K562 (cell line): Measurements from ENCODE around the gene TIGIT. TPM values are rescaled to one million over a fixed set of nuclear protein-coding genes. Genes with fewer than 3 reads are reported as not detected.
"Not testable (repeated sequence)": the region's sequence is repeated elsewhere in the genome, so short reads cannot be mapped to it uniquely, and the experiment has no call there.

Experiments used
- ATAC-seq: fragments of 200-7000 bp; cut with Tn5 transposase; 3 replicates; pipeline ENCODE4 v1.9.1; 2020; ENCODE audit warnings: moderate library complexity
- BruUV-seq: library from RNA; stranded (reverse); fragments of 400-500 nt; replicated peaks from 2 replicates; lab custom pipeline; 2021; lab: Mats Ljungman, UMichigan
- CTCF ChIA-PET: fragments of 300-600 bp; formaldehyde crosslinking; extraction: SDS; loops from one replicate; lab custom pipeline; 2021; ENCODE audit warnings: low intra/inter-chr PET ratio; lab: Yijun Ruan, JAX
- POLR2A ChIA-PET: fragments of 300-600, 350-650 bp; sonication (Branson Sonifier 250); formaldehyde crosslinking; extraction: SDS; loops from one replicate; lab custom pipeline; 2021; ENCODE audit warnings: antibody characterized with exemption, inconsistent platforms; lab: Yijun Ruan, JAX
- DNase-seq, 4 experiments: peaks; one replicate each; pipeline versions ENCODE4 v3.0.0 to v3.0.0-alpha.2; 2011 to 2018; ENCODE audit warnings: low spot score in 3 of 4, mixed read lengths in 3 of 4; ENCODE audit errors: extremely low read depth in 1 of 4
- FAIRE-seq: peaks from 2 replicates; lab custom pipeline; 2011; peaks lifted over from hg19 to GRCh38; lab: Jason Lieb, UNC
- H2AFZ ChIP-seq: 2 replicates; pipeline ENCODE4 v1.6.0; 2011; ENCODE audit warnings: low read depth, low read length, control low read depth, inconsistent platforms
- H3K27ac ChIP-seq: fragments of 200-600 bp; 3 replicates; pipeline ENCODE4 v1.8.0; 2011; ENCODE audit warnings: low read depth, mild to moderate bottlenecking, control low read depth, inconsistent platforms, low read length, moderate library complexity, mixed read lengths; ENCODE audit errors: extremely low read depth
- H3K27me3 ChIP-seq, 2 experiments: fragments of 300-600 bp in 1 of 2; 2 replicates in 1 of 2; 3 replicates in 1 of 2; pipeline versions ENCODE4 v1.6.0 to v1.8.0; 2011; ENCODE audit warnings: inconsistent platforms in 2 of 2, low read length in 2 of 2, mild to moderate bottlenecking in 1 of 2, mixed read lengths in 1 of 2, moderate library complexity in 1 of 2; ENCODE audit not compliant: control insufficient read depth in 2 of 2, insufficient read depth in 2 of 2
- H3K36me3 ChIP-seq: fragments of 300-600 bp; 3 replicates; pipeline ENCODE4 v1.8.0; 2011; ENCODE audit warnings: mild to moderate bottlenecking, low read length, inconsistent platforms; ENCODE audit not compliant: control insufficient read depth, insufficient read depth
- H3K4me1 ChIP-seq, 2 experiments: fragments of 200-600 bp in 1 of 2; replicated peaks in 1 of 2; 2 replicates in 1 of 2; 3 replicates in 1 of 2; pipeline versions ENCODE4 v1.5.1 to v1.8.0; 2011; ENCODE audit warnings: inconsistent platforms in 2 of 2, low read length in 2 of 2, mild to moderate bottlenecking in 1 of 2, mixed read lengths in 1 of 2, moderate library complexity in 1 of 2; ENCODE audit not compliant: control insufficient read depth in 2 of 2, insufficient read depth in 2 of 2
- H3K4me2 ChIP-seq: 2 replicates; pipeline ENCODE4 v1.6.1; 2011; ENCODE audit warnings: low read length, control low read depth, inconsistent platforms, mixed read lengths; ENCODE audit not compliant: insufficient read depth
- H3K4me3 ChIP-seq: fragments of 200-600 bp; sonication (generic), shearing (Covaris generic); 2 replicates; pipeline ENCODE4 v1.5.1; 2016; ENCODE audit warnings: control low read depth, inconsistent platforms
- H3K79me2 ChIP-seq: fragments of 200-600 bp; 3 replicates; pipeline ENCODE4 v1.8.0; 2011; ENCODE audit warnings: low read length, inconsistent platforms; ENCODE audit not compliant: control insufficient read depth, insufficient read depth
- H3K9ac ChIP-seq, 2 experiments: 2 replicates each; pipeline versions ENCODE4 v1.6.0 to v1.6.1; 2011; ENCODE audit warnings: low read depth in 2 of 2, low read length in 2 of 2, control low read depth in 1 of 2, inconsistent platforms in 1 of 2, mild to moderate bottlenecking in 1 of 2, mixed read lengths in 1 of 2; ENCODE audit not compliant: insufficient read depth in 1 of 2
- H3K9me1 ChIP-seq: one replicate; pipeline ENCODE4 v1.6.0; 2011; ENCODE audit warnings: inconsistent platforms, mild to moderate bottlenecking, low read length, moderate library complexity; ENCODE audit not compliant: control insufficient read depth, insufficient read depth
- H3K9me3 ChIP-seq: replicated peaks from 2 replicates; pipeline ENCODE4 v1.5.1; 2011; ENCODE audit warnings: low read depth, low read length, inconsistent platforms; ENCODE audit not compliant: control insufficient read depth, insufficient read depth
- H4K20me1 ChIP-seq: replicated peaks from 2 replicates; pipeline ENCODE4 v1.6.1; 2011; ENCODE audit warnings: low read length, inconsistent platforms, mixed read lengths; ENCODE audit not compliant: control insufficient read depth, insufficient read depth
- C11orf30 ChIP-seq: fragments of 450-650 bp; IDR thresholded peaks from 2 replicates; pipeline ENCODE4 v1.6.1; 2016; ENCODE audit warnings: low read depth, mild to moderate bottlenecking
- CAMTA2 ChIP-seq: fragments of 250-450 bp; sonication (Bioruptor Pico); conservative IDR thresholded peaks from 2 replicates; pipeline ENCODE4 v1.5.1; 2022
- CC2D1A ChIP-seq: fragments of 450-650 bp; IDR thresholded peaks from 2 replicates; pipeline ENCODE4 v1.6.1; 2017; ENCODE audit warnings: mild to moderate bottlenecking
- CCNT2 ChIP-seq: IDR thresholded peaks from 2 replicates; pipeline ENCODE4 v1.6.1; 2011; ENCODE audit warnings: borderline replicate concordance, low read depth, mild to moderate bottlenecking, moderate library complexity, mixed read lengths, low read length; ENCODE audit not compliant: insufficient read length; ENCODE audit errors: extremely low read depth
- ETS2 ChIP-seq: IDR thresholded peaks from 2 replicates; pipeline ENCODE4 v1.6.1; 2016; ENCODE audit warnings: borderline replicate concordance, missing genetic modification characterization, mild to moderate bottlenecking, moderate library complexity, missing compliant biosample characterization; ENCODE audit not compliant: poor library complexity, severe bottlenecking
- MAFF ChIP-seq: IDR thresholded peaks from 2 replicates; pipeline ENCODE4 v1.6.1; 2012; ENCODE audit warnings: low read length, improper control_type of control experiment
- MAFG ChIP-seq: fragments of 450-650 bp; conservative IDR thresholded peaks from 2 replicates; pipeline ENCODE4 v1.6.1; 2016; ENCODE audit warnings: missing genetic modification characterization, missing compliant biosample characterization
- MAFK ChIP-seq: IDR thresholded peaks from 2 replicates; pipeline ENCODE4 v1.6.1; 2011; ENCODE audit warnings: low read length, improper control_type of control experiment
- NFE2 ChIP-seq: IDR thresholded peaks from 2 replicates; pipeline ENCODE4 v1.6.1; 2014; ENCODE audit warnings: antibody characterized with exemption, low read depth
- NFE2L1 ChIP-seq: fragments of 450-650 bp; IDR thresholded peaks from 2 replicates; pipeline ENCODE4 v1.6.1; 2016; ENCODE audit warnings: missing genetic modification characterization, low read depth, mild to moderate bottlenecking, missing compliant biosample characterization, moderate library complexity, borderline replicate concordance
- SRSF1 ChIP-seq: fragments of 200-400 bp; formaldehyde crosslinking; IDR thresholded peaks from 2 replicates; pipeline ENCODE4 v1.6.1; 2017; ENCODE audit warnings: mild to moderate bottlenecking, low read depth, low read length, moderate library complexity
- SRSF9 ChIP-seq: fragments of 200-400 bp; formaldehyde crosslinking; IDR thresholded peaks from 2 replicates; pipeline ENCODE4 v1.6.1; 2017; ENCODE audit warnings: low read depth, low read length, borderline replicate concordance
- ZEB2 ChIP-seq: fragments of 450-650 bp; IDR thresholded peaks from 2 replicates; pipeline ENCODE4 v1.6.1; 2016
- ZNF316 ChIP-seq: fragments of 450-650 bp; IDR thresholded peaks from 2 replicates; pipeline ENCODE4 v1.6.1; 2016
- ZNF324 ChIP-seq: fragments of 250-450 bp; sonication (Bioruptor Pico); IDR thresholded peaks from 2 replicates; pipeline ENCODE4 v1.4.0; 2020; ENCODE audit warnings: mild to moderate bottlenecking
- ZNF444 ChIP-seq: fragments of 250-450 bp; sonication (Bioruptor Pico); IDR thresholded peaks from 2 replicates; pipeline ENCODE4 v1.4.0; 2020; ENCODE audit warnings: mild to moderate bottlenecking, moderate library complexity
- WGBS: fragments of 100-300 bp; shearing (Covaris generic); methylation state at CpG from one replicate; pipeline ENCODE4 v1.1.6; 2016; ENCODE audit warnings: low coverage, mixed read lengths; ENCODE audit not compliant: insufficient coverage; ENCODE audit errors: missing lambda C conversion rate; 5-methylcytosine and 5-hydroxymethylcytosine counted together
- in situ Hi-C: fragments of 300-500 bp; cut with MboI; formaldehyde crosslinking; loops from 4 replicates; pipeline ENCODE4 v1.15.0; 2018; ENCODE audit warnings: inconsistent platforms, mixed read lengths
- intact Hi-C: fragments of 100-400 bp; cut with micrococcal nuclease; formaldehyde crosslinking; loops from 2 replicates; pipeline ENCODE4 v1.14.2; 2022
- polyA plus RNA-seq, 8 experiments: library from polyadenylated mRNA; depleted of rRNA in 4 of 8; stranded (reverse) in 5 of 8; unstranded in 3 of 8; fragments of >200 nt; fragmentation: Nextera tagmentation in 2 of 8; fragmentation: Illumina TruSeq in 1 of 8; extraction: Ambion mirVana in 2 of 8; extraction: Trizol in 1 of 8; gene quantifications; 2 replicates each; pipeline versions ENCODE4 v1.2.1 to v1.2.3, GENCODE V29; 2011 to 2014; ENCODE audit warnings: inconsistent platforms in 1 of 8, missing spikeins in 1 of 8
- total RNA-seq, 7 experiments: library from RNA; depleted of rRNA in 6 of 7; stranded (reverse); fragments of >200 nt in 6 of 7; fragmentation: Illumina TruSeq in 2 of 7; extraction: Trizol in 2 of 7; gene quantifications; 2 replicates each; pipeline versions ENCODE4 v1.2.1 to v1.2.3, GENCODE V29; 2011 to 2021; ENCODE audit warnings: low replicate concordance in 1 of 7

The TIGIT gene
- total and polyA plus RNA-seq, 9 of the 15 experiments (the other 6 are each of a cell fraction or from before 2014, with no cell fraction given) = 0.11 TPM; not detected in 8

DNA sequence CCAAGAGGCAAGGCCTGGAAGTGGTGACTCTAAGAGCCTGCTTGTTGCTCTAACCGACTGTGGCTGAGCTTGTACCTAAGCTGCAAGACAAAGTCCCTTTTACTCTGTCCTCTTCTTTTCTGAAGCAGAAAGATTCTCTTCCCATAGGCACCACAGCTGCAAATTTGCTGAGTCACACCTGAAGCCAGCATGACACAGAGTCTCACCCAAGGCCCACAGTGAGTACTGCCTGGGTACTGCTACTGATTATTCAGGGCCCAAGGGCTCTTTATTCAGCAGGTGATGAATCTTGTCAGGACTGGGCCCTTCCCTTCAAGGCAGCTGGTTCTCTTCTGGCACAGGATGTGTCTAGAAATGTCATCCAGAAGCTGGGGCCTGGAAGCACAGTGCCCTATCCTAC is 18.9 kb upstream of the TIGIT start:
- no TSS peak for BruUV-seq
- CTCF ChIA-PET = no interaction called here
- ATAC-seq = no peak

GRCh38 chr3:114276856-114277255 is 17.0 kb upstream of the TIGIT start:
- H3K27me3 ChIP-seq, H3K9ac ChIP-seq, BruUV-seq, CTCF ChIA-PET, FAIRE-seq, H3K79me2 ChIP-seq, H3K4me3 ChIP-seq, H4K20me1 ChIP-seq, H3K27ac ChIP-seq, H2AFZ ChIP-seq, in situ Hi-C loops, H3K36me3 ChIP-seq, DNase-seq, POLR2A ChIA-PET, H3K4me1 ChIP-seq, ATAC-seq, H3K9me1 ChIP-seq, H3K9me3 ChIP-seq, H3K4me2 ChIP-seq, intact Hi-C loops: not testable (repeated sequence)
- WGBS = 0% methylated on average over 1 of the region's 26 CpGs

More for the DNA sequence above, 18.9 kb upstream of the TIGIT start:
- intact Hi-C loops (no loop called here), in situ Hi-C loops (no loop called here)
- H3K79me2 ChIP-seq = no peaks in the 10 kb centered on the region
- POLR2A ChIA-PET = no interaction called here
- H3K27me3 ChIP-seq = no peaks in the 10 kb centered on the region
- DNase-seq = peak in 1 of 4 experiments; percentile 3
- TF ChIP-seq CC2D1A (no peak), CCNT2 (no peak), ZNF316 (peak; percentile 78), ZNF324 (CRISPR knock-in tag) (no peak), C11orf30 (peak; percentile 76), MAFF (peak; percentile 76), SRSF9 (no peak), MAFK (peak; percentile 76; the same call in 1 of the 2 replicates), ZEB2 (no peak), MAFG (tag) (peak; percentile 87), ZNF444 (CRISPR knock-in tag) (no peak), NFE2L1 (tag) (peak; percentile 65), SRSF1 (no peak), NFE2 (peak; percentile 80), CAMTA2 (CRISPR knock-in tag) (no peak), ETS2 (tag) (no peak)
- no peak overlapping the region for H3K4me3 ChIP-seq
- H4K20me1 ChIP-seq = no peaks in the 10 kb centered on the region
- no peak overlapping the region for H3K27ac ChIP-seq
- H3K4me1 ChIP-seq = no peaks in the 10 kb centered on the region
- H3K9ac ChIP-seq = no peak overlapping the region
- no peaks in the 10 kb centered on the region for H3K9me1 ChIP-seq
- no CpG with 5 or more reads among the region's 1 CpG for WGBS
- no peak for FAIRE-seq
- H3K4me2 ChIP-seq = no peak overlapping the region
- H3K9me3 ChIP-seq = no peaks in the 10 kb centered on the region
- H2AFZ ChIP-seq = no peak overlapping the region
- no peaks in the 10 kb centered on the region for H3K36me3 ChIP-seq
